Activated naive CD8-positive, alpha-beta T cell treated with anti-CD3 and anti-CD28 coated beads, Interleukin-2, amount 50 U/mL, for 16 hours (primary cell): ENCODE results near the gene PTPRD.
"Not testable (repeated sequence)": the region's sequence is repeated elsewhere in the genome, so short reads cannot be mapped to it uniquely, and the experiment has no call there.

Experiments used
- DNase-seq: peaks from one replicate; pipeline ENCODE4 v3.0.0-alpha.2; 2020; ENCODE audit warnings: low read depth, low spot score

Gene PTPRD

GRCh38 chr9:9033022-9033421 is 1579.8 kb downstream of the PTPRD start:
- no peak for DNase-seq

- DNase-seq = no peak
Measured at GRCh38 chr9:9016597-9016996, 1596.2 kb downstream of the PTPRD start.

- DNase-seq = no peak
Measured at GRCh38 chr9:9004810-9005209, 1608.0 kb downstream of the PTPRD start.

- DNase-seq = no peak
Measured at GRCh38 chr9:9002826-9003583, 1609.8 kb downstream of the PTPRD start.

GRCh38 chr9:8980496-8981013 is 1632.2 kb downstream of the PTPRD start:
- no peak for DNase-seq

- DNase-seq = no peak
Measured at GRCh38 chr9:8978334-8978733, 1634.5 kb downstream of the PTPRD start.

GRCh38 chr9:8968350-8968749 is 1644.5 kb downstream of the PTPRD start:
- not testable (repeated sequence) for DNase-seq

GRCh38 chr9:8963885-8964284 is 1648.9 kb downstream of the PTPRD start:
- DNase-seq = no peak

GRCh38 chr9:8962084-8962483 is 1650.7 kb downstream of the PTPRD start:
- no peak for DNase-seq

GRCh38 chr9:8961186-8961851 is 1651.5 kb downstream of the PTPRD start:
- no peak for DNase-seq

- no peak for DNase-seq
Measured at GRCh38 chr9:8960254-8960653, 1652.5 kb downstream of the PTPRD start.

DNA sequence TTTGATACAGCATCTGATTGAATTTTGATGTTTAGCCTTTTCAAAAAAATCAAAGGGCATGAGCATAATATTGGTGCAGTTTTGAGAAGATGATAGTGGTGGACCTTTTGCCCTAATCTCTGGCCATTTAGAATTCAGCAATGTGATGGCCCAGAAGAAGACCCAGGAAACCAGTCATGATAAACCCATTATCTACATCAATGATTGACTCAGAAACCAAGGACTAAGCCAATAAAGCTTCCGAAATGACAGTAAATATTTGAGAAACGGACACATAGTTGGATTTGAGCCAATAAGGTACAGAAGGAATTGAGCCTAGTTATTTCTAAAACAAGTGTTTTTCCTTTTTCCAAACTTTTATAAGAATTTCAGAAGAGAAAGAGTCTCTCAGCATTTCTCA is 1654.4 kb downstream of the PTPRD start:
- DNase-seq = no peak

DNA sequence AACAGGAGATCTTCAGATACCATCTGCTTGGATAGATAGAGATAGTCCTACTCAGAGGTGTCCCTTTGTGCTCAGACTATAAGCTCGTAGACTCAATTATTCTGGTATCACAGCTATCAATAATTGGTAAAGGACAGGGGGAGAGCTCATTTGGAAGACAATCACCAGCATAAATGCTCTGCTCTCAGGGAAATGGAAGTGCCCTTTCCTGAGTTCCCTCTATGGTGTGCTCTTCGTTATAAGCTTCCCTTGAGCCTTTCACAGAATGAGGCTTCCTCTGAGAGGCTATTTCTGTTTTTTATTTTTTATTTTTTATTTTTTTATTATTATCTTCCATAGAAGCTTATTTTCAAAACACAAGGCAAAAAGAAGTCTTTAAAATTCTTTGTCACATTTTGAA is 1657.5 kb downstream of the PTPRD start:
- DNase-seq = no peak

DNA sequence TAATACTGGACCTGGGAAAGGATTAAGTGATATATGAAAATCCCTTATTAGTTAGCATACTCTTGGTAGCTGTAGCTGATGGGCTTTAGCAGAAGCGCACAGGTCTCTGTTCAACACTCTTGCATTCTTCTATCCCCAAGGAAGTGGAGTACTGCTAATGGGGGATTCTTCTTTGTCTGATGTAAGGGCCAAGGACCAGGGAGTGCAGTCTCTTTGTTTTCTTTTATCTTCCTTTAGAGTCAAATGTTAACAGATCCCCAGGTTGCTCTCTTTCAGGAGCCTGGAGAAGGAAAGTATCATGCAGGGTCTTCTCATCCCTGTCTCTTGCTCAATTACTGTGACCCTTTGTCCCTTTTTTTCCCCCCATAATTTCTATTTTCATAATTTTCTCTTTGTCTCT is 1666.3 kb downstream of the PTPRD start:
- DNase-seq = no peak

DNA sequence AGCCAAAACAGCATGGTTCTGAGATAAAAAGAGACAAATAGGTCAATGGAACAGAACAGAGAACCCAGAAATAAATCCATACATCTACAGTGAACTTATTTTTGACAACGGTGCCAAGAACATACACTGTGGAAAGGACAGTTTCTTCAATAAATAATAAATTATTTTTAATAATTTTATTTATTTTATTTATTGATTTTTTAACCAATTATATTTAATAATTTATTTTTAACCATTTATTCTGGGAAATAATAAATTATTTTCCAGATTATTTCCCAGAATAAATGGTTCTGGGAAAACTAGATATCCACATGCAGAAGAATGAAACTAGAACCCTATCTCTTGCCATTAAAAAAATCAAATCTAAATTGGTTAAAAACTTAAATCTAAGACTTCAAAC is 1669.4 kb downstream of the PTPRD start:
- DNase-seq = no peak

GRCh38 chr9:8940650-8941049 is 1672.2 kb downstream of the PTPRD start:
- DNase-seq = no peak

DNA sequence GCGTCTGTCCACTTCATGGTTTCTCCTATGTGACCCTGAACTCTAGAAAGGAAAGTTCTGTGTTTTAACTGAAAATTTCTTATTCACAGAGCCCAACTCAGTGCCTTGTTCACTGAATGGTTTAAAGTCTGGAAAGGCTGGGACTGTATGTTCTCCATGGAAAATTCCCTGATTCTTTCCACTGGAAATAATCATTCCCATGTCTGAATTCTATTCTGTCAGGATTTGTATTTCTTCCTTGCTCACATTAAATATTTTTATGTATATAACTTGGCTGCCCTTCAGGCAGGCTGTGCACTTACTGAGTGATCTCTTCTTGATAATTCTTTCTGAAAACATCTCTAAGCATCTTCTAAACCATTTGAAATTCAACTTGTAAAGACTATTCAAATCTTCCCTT is 1686.3 kb downstream of the PTPRD start:
- DNase-seq = no peak

DNA sequence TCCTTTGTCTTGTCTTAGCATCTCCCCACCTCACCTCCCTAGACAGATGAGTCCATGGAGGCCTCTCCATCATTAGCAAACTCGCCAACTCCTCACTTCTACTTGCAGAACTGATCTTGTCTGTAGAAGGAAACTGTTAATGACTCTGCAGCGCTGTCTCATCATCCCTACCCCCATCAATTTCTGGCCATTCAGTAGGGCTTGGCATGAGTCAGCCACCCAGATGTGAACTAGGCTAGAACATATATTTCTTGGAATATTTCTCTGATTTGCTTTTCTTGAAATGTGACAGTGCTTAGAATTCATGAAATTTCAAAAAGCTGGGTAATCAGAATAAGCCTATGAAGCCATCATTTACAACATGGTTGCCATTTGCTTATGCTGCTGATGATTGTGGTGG is 1688.2 kb downstream of the PTPRD start:
- no peak for DNase-seq

DNA sequence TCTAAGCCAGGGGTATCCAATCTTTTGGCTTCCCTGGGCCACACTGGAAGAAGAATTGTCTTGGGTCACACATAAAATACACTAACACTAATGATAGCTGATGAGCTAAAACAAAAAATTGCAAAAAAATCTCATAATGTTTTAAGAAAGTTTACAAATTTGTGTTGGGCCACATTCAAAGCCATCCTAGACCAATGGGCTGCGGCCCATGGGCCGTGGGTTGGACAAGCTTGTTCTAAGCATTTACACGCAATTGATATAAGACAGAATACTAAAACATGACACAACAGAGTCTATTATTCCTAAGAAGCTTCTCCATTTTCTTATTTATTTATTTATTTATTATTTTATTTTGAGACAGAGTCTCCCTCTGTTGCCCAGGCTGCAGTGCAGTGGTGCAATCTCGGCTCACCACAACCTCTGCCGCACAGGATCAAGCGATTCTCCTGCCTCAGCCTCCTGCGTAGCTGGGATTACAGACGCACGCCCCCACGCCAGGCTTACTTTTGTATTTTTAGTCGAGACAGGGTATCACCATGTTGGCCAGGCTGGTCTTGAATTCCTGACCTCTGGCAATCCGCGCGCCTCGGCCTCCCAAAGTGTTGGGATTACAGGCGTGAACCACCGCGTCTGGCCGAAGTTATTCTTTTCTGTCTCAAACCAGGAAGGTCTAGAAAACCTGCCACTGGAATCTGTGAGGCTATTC is 1692.2 kb downstream of the PTPRD start:
- not testable (repeated sequence) for DNase-seq

DNA sequence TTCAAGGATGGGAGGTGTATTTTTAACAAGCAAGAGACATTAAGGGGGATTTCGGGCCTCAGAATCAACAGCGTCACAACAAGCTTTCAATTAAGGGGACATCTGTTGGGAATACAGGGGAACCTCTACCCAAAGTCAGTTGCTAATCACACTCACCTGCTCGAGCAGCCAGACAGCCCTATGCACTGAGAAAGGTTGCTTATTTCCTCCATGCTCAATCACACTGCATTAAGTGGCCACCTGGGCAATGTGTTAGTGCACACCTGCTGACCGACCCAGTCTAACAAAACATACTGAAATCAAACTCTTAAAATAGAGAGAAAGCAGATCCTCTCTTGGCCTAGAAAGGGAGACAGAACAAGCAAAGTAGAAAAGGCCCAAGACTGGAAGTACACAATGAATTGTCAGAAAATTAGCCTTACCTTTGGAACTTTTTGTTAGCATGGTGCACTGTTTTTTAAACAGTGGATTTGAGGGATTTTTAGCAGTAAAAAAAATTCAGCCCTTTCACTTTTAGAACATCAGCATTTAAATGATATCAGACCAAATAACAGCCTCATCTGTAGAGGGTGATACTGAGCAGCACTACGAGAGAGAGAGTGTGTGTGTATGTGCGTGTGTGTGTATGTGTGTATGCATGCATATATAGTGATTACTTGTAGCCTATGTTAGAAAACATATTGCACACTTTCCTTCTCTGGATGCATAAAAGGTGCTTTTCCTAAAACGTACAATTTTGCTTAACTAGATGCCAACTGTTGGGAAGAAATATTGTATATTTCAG is 1694.7 kb downstream of the PTPRD start:
- DNase-seq = no peak

- no peak for DNase-seq
Measured at GRCh38 chr9:8916771-8917170, 1696.0 kb downstream of the PTPRD start.

GRCh38 chr9:8907868-8908267 is 1704.9 kb downstream of the PTPRD start:
- no peak for DNase-seq
